ENCODE measurements around the gene ERP44.

- TF ChIP-seq, protein P1, sequence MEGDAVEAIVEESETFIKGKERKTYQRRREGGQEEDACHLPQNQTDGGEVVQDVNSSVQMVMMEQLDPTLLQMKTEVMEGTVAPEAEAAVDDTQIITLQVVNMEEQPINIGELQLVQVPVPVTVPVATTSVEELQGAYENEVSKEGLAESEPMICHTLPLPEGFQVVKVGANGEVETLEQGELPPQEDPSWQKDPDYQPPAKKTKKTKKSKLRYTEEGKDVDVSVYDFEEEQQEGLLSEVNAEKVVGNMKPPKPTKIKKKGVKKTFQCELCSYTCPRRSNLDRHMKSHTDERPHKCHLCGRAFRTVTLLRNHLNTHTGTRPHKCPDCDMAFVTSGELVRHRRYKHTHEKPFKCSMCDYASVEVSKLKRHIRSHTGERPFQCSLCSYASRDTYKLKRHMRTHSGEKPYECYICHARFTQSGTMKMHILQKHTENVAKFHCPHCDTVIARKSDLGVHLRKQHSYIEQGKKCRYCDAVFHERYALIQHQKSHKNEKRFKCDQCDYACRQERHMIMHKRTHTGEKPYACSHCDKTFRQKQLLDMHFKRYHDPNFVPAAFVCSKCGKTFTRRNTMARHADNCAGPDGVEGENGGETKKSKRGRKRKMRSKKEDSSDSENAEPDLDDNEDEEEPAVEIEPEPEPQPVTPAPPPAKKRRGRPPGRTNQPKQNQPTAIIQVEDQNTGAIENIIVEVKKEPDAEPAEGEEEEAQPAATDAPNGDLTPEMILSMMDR (IDR thresholded peaks at IDR 0.05; ENCODE audit: borderline replicate concordance, extremely low read depth, low read length, poor library complexity, severe bottlenecking) = no peak
- no peak for TF ChIP-seq EZH2 (IDR thresholded peaks at IDR 0.05; ENCODE audit: borderline replicate concordance, low read depth, low read length, severe bottlenecking)
Observed at GRCh38 chr9:99966001-99966400, 132.8 kb downstream of the ERP44 start.
